Measurements from ENCODE around the gene CTRB1.
"Not testable (repeated sequence)": the region's sequence is repeated elsewhere in the genome, so short reads cannot be mapped to it uniquely, and the experiment has no call there.

CTRB1 gene

DNA sequence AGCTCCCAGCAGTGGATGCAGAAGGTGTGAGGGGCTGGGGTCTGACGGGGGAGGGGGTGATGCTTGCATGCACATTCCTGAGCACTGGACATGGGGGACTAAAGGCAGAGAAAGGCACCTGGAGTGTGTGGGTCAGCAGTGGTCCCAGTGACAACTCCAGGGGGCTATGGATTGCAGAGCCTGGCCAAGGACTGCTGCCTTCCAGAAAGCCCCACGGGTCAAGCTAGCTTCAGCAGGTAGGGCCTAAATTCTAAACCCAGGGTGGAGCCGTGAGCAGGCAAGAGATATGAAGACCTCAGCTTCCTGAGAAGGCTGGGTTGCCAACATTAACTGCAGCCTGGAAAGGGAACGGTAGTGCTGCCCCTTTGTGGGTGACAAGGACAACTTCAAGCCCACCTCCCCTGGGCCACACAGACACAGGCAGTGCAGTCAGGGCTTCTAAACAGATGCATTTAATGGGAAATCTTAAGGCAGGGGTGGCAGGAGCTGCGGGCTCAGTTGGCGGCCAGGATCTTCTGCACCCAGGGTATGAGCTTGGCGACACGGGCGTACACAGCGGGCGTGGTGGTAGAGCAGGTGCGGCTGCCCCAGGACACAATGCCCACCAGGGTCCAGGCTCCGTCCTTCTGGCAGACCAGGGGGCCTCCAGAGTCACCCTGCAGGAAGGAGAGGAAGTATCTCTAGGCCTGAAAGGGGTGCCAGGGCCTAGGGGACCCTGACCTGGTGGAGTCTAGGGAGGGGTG lies 14.9 kb upstream of the CTRB1 start:
- no peak for DNase-seq (ENCODE audit: low read depth in 2 of 3, low spot score in 1 of 3)

DNA sequence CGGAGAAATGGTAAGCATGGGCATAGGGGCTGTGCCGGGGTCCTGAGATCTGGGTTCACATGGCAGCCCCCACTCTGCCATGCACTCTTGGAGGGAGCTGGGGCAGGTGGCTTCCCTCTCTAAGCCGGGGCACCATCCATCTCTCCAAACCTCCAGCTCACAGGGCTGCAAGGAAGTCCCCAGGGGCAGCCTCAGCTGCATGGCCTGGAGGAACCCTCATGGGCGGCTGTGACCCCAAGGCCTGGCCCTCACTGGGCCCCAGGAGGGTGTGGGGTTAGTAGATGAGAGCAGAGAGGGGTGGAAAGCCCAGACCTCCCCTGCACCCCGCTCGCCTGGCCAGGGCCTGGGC lies 14.4 kb upstream of the CTRB1 start:
- DNase-seq (ENCODE audit: low read depth in 2 of 3, low spot score in 1 of 3) = no peak

GRCh38 chr16:75204905-75205304 lies 13.9 kb upstream of the CTRB1 start:
- DNase-seq (ENCODE audit: low read depth in 2 of 3, low spot score in 1 of 3) = not testable (repeated sequence)

DNA sequence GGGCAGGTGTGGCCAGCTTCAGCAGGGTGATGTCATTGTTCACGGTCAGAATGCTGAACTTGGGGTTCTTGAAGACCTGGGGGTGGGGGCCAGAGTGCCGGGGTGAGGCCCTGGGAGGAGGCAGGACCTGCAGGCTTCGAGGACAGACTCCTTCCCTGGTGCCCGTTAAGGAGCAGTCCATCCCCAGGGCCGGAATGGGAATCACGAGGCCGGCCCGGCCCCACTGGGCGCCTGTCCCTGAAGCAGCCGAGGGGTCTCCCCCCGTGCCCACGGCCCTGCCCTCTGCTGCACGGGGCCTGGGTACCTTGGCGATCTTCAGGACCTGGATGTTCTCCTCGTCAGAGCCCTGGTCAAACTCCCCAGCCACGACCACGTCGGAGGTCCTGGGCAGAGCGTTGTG lies 13.3 kb upstream of the CTRB1 start:
- DNase-seq (ENCODE audit: low read depth in 2 of 3, low spot score in 1 of 3) = not testable (repeated sequence)

GRCh38 chr16:75205961-75206748 lies 12.6 kb upstream of the CTRB1 start:
- not testable (repeated sequence) for DNase-seq (ENCODE audit: low read depth in 2 of 3, low spot score in 1 of 3)

DNA sequence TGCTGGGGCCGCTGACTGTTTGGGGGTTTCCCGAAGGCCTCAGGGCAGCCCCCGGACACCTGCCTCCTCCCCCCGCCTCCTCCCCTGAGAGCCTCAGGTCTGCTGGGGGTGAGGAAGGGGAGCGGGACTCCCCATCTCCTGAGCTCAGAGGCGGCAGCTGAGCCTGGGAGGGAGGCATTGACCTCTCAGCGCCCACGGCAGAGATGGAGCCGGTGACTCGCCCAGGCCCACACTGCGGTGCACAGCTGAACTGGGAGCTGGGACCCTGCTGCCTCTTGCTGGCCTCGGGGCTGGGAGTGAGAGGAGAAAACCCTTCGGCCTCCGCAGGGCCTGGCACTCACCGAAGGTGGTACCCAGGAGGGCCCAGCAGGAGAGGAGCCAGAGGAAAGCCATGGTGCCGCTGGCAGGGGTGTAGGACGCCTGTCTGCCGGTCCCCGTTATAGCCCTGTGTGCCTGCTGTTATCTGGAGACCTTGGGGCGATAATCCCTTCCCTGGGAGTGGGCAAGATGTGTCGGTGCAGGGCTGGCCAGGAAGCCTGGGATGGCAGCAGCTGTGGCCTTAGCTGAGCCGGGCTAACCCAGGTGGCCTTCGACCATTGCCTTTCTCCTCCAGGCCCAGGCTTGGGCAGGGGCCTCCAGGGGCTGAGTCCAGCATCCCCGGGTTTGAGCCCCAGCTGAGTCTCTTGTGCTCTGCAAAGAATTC lies 11.9 kb upstream of the CTRB1 start, which contains the start of gene CTRB2:
TSS of gene CTRB2 (minus strand) at position 413 of the 703 bp plus-strand sequence. CDS start at position 393, 20 bp downstream.
- DNase-seq (ENCODE audit: low read depth in 2 of 3, low spot score in 1 of 3) = no peak

- DNase-seq (ENCODE audit: low read depth in 2 of 3, low spot score in 1 of 3) = no peak
Measured at GRCh38 chr16:75207831-75208230, 11.0 kb upstream of the CTRB1 start.

DNA sequence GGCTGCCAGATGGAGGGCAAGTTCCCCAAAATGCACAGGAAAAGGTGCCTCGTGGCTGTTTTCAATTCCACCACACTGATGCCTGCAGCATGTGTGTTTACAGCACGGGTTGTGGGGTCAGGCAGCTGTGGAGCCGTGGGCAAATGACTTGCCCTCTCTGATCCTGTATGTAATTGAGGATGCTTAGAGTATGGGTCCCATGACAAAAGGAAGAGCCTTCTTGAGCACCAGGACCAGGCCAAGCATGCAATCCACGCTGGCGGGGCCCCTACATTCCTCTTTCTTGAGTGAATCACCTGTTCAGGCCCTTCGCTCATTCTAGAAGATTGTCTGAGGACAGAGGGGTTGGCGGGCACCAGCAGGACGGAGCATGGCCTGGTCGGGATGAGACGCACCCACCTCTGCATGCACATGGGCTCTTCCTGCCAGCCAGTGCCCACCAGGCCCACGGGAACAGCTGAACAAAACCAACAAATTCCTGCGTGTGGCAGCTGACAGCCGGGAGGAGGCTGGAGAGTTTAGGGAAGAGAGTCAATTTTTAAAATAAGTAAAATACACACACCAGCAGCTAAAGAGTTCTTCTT lies 10.5 kb upstream of the CTRB1 start:
- DNase-seq (ENCODE audit: low read depth in 2 of 3, low spot score in 1 of 3) = no peak

DNA sequence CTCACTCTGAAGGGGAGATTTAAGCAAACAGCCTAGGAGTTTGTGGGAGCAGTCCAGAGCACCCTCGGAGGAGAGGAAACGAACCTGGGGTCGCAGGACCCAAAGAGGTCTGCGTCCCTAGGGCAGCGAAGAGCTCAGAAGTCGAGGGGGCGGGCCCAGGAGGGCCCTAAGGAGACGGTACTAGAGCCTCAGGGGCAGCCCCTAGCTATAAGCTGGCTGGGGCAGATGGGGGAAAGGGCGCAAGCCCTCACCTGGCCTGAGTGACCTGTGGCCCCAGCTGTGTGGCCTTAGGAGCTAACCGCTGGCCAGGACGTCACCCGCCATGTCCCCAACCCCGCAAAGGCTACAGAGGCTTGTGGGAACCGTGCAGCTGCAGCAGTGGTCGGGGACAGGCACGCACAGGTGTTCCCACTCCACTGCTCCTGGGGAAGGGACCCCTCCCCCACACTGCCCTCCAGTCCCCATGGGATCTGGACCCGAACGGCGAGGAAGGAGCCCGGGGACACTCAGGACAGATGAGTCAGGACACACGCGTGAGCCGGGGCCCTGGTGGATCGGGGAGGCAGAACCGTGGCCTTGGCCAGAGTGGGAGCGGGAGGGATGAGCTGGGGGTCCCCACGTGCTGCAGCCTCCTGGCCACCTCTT lies 9.8 kb upstream of the CTRB1 start:
- no peak for DNase-seq (ENCODE audit: low read depth in 2 of 3, low spot score in 1 of 3)

DNA sequence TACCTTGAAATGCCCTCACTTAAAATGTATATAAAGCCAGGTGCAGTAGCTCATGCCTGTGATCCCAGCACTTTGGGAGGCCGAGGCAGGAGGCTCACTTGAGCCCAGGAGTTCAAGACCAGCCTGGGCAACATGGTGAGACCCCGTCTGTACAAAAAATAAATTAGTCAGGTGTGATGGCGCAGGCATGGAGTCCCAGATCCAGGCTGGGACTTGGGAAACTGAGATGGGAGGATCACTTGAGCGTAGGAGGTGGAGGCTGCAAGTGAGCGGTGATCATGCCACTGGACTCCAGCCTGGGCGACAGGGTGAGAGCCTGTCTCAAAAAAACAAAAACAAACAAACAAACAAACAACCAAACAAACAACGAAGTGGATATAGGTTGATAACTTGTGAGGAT lies 9.3 kb upstream of the CTRB1 start:
- DNase-seq (ENCODE audit: low read depth in 2 of 3, low spot score in 1 of 3) = not testable (repeated sequence)

DNA sequence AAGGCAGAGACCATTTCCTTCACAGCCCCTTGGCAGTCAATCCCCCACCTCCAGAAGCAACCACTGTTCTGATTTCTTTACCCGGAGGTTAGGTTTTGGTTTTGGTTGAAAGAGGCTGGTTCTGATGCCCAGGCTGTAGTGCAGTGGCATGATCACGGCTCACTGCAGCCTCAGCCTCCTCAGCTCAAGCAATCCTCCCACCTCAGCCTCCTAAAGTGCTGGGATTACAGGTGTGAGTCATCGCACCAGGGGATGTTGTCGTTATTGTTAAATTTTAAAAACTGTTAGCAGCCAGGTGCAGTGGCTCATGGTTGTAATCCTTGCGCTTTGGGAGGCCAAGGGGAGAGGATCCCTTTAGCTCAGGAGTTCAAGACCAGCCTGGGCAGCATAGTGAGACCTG lies 8.8 kb upstream of the CTRB1 start:
- no peak for DNase-seq (ENCODE audit: low read depth in 2 of 3, low spot score in 1 of 3)

- DNase-seq (ENCODE audit: low read depth in 2 of 3, low spot score in 1 of 3) = not testable (repeated sequence)
Measured at GRCh38 chr16:75211286-75211685, 7.5 kb upstream of the CTRB1 start.

- no peak for DNase-seq (ENCODE audit: low read depth in 2 of 3, low spot score in 1 of 3)
Measured at GRCh38 chr16:75216127-75216526, 2.7 kb upstream of the CTRB1 start.

DNA sequence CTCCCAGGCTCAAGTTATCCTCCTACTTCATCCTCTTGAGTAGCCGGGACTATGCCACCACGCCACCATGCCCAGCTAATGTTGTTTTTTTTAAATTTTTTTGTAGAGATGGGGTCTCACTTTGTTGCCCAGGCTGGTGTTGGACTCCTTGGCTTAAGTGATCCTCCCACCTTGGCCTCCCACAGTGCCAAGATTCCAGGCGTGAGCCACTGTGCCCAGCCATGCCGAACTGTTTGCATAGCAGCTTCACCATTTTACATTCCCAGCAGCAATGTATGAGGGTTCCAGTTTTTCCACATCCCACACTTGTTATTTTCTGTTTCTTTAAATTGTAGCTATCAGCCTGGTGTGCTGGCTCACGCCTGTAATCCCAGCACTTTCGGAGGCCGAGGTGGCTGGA lies 2.2 kb upstream of the CTRB1 start:
- no peak for DNase-seq (ENCODE audit: low read depth in 2 of 3, low spot score in 1 of 3)

- no peak for DNase-seq (ENCODE audit: low read depth in 2 of 3, low spot score in 1 of 3)
Measured at GRCh38 chr16:75217389-75217851, 1.4 kb upstream of the CTRB1 start.

DNA sequence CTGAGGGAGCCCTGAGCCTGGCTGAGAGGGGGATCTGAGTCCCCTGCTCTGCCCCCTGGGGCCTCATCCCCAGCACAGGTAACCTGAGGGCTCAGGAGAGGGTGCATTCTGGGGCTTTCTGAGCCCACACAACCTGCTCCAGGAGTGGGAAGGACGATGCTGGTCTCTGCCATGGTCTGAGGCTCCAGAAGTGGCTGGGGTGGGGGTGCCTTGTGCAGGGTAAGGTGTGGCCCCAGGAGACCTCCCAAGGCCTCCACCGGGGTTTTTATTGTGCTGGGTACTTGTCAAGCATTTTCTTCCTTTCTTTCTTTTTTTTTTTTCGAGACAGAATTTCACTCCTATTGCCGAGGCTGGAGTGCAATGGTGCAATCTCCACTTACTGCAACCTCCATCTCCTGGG lies 300 bp downstream of the CTRB1 start:
- no peak for DNase-seq (ENCODE audit: low read depth in 2 of 3, low spot score in 1 of 3)

DNA sequence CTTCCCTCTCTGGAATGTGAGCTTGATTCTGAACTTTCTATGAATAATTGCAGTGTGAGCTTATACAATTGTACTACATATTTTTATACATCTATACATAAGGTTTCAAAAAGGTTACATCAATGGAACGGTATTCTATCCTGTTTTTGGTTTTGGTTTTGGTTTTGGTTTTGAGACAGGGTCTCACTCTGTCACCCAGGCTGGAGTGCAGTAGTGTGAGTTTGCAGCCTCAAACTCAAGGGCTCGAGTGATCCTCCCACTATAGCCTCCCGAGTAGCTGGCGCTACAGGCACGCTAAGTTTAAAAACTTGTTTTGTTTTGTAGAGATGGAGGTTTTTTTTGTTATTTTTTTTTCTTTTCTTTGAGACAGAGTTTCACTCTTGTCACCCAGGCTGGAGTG lies 1.1 kb downstream of the CTRB1 start:
- DNase-seq (ENCODE audit: low read depth in 2 of 3, low spot score in 1 of 3) = peak in 1 of 3 donors; percentile 13

- no peak for DNase-seq (ENCODE audit: low read depth in 2 of 3, low spot score in 1 of 3)
Measured at GRCh38 chr16:75222271-75222783, 3.5 kb downstream of the CTRB1 start.

GRCh38 chr16:75223129-75223528 lies 4.3 kb downstream of the CTRB1 start:
- not testable (repeated sequence) for DNase-seq (ENCODE audit: low read depth in 2 of 3, low spot score in 1 of 3)

DNA sequence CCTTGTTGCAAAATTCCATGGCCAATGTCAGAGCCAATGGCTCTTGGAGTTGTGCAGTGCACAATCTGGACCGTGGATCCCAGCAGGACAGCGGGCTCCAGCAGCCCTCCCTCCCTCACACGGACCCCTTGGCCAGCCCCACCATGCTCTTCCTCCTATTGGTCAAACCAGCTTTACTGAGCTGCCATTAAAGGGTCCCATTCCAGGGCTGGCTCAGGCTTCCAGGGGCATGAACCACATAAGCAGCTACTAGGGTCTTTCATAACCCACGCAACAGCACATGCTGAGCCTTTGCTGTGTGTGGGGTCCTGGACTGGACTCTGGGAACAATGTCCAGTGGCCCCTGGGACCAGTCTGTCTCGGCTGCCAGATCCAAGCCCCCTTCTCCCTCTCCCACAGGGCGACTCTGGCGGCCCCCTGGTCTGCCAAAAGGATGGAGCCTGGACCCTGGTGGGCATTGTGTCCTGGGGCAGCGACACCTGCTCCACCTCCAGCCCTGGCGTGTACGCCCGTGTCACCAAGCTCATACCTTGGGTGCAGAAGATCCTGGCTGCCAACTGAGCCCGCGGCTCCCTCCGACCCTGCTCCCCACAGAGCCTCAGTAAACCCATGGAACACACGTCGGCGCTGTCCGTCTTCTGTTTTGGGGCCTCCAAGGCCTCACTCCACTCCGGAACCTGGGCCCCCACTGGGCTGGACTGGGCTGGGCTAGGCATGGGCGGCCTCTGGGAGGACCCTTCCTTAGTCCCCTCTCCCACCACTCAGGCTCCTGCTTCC lies 5.7 kb downstream of the CTRB1 start:
- no peak for DNase-seq (ENCODE audit: low read depth in 2 of 3, low spot score in 1 of 3)

Measured in stimulated activated CD4-positive, alpha-beta T cell treated with anti-CD3 and anti-CD28 coated beads, Interleukin-12 subunit alpha, Interleukin-12 subunit beta, amount 100 ng/mL, for 48 hours (primary cell).